Stimulated activated CD8-positive, alpha-beta memory T cell treated with anti-CD3 and anti-CD28 coated beads, Interleukin-12 subunit alpha, Interleukin-12 subunit beta, amount 100 ng/mL, for 24 hours (primary cell): ENCODE results near the gene CFAP20DC.
"Not testable (repeated sequence)": the region's sequence is repeated elsewhere in the genome, so short reads cannot be mapped to it uniquely, and the experiment has no call there.

Experiments
- DNase-seq: peaks from one replicate; pipeline ENCODE4 v3.0.0-alpha.2; 2020; ENCODE audit errors: extremely low read depth

The CFAP20DC gene

GRCh38 chr3:58867621-58868020 lies 182.2 kb downstream of the CFAP20DC start:
- DNase-seq: no peak

GRCh38 chr3:58866079-58866478 lies 183.7 kb downstream of the CFAP20DC start:
- no peak for DNase-seq

GRCh38 chr3:58864480-58864879 lies 185.3 kb downstream of the CFAP20DC start:
- DNase-seq: no peak

GRCh38 chr3:58863206-58863605 lies 186.6 kb downstream of the CFAP20DC start:
- no peak for DNase-seq

GRCh38 chr3:58861551-58861950 lies 188.3 kb downstream of the CFAP20DC start:
- no peak for DNase-seq

- DNase-seq: no peak
Measured at GRCh38 chr3:58858126-58858525, 191.7 kb downstream of the CFAP20DC start.

GRCh38 chr3:58857402-58857801 lies 192.4 kb downstream of the CFAP20DC start:
- no peak for DNase-seq

GRCh38 chr3:58848826-58849225 lies 201.0 kb downstream of the CFAP20DC start:
- DNase-seq: no peak

- not testable (repeated sequence) for DNase-seq
Measured at GRCh38 chr3:58842050-58842747, 207.6 kb downstream of the CFAP20DC start.

- no peak for DNase-seq
Measured at GRCh38 chr3:58840949-58841348, 208.9 kb downstream of the CFAP20DC start.

GRCh38 chr3:58839964-58840363 lies 209.9 kb downstream of the CFAP20DC start:
- no peak for DNase-seq

GRCh38 chr3:58839187-58839586 lies 210.6 kb downstream of the CFAP20DC start:
- no peak for DNase-seq

GRCh38 chr3:58837856-58838255 lies 212.0 kb downstream of the CFAP20DC start:
- DNase-seq: no peak

GRCh38 chr3:58837141-58837843 lies 212.5 kb downstream of the CFAP20DC start:
- DNase-seq: no peak

GRCh38 chr3:58835086-58835485 lies 214.7 kb downstream of the CFAP20DC start:
- DNase-seq: no peak

- no peak for DNase-seq
Measured at GRCh38 chr3:58833491-58833890, 216.3 kb downstream of the CFAP20DC start.

GRCh38 chr3:58829321-58830000 lies 220.4 kb downstream of the CFAP20DC start:
- DNase-seq: no peak

- no peak for DNase-seq
Measured at GRCh38 chr3:58824777-58825176, 225.0 kb downstream of the CFAP20DC start.

GRCh38 chr3:58824285-58824684 lies 225.5 kb downstream of the CFAP20DC start:
- no peak for DNase-seq

- DNase-seq: not testable (repeated sequence)
Measured at GRCh38 chr3:58806551-58807244, 243.1 kb downstream of the CFAP20DC start.

GRCh38 chr3:58804914-58805313 lies 244.9 kb downstream of the CFAP20DC start:
- no peak for DNase-seq

GRCh38 chr3:58801541-58801940 lies 248.3 kb downstream of the CFAP20DC start:
- DNase-seq: no peak
